Activated naive CD4-positive, alpha-beta T cell treated with anti-CD3 and anti-CD28 coated beads, Interleukin-2, amount 10 ng/mL, durations not matched to agents 5 hours and 36 hours (primary cell): Measurements from ENCODE around the gene ACBD4. TPM values are rescaled to one million over a fixed set of nuclear protein-coding genes. Genes with fewer than 3 reads are reported as not detected.

Source experiments
- microRNA-seq: library from miRNA; unstranded; fragments of <30 nt; microRNA quantifications from one replicate; pipeline ENCODE4 v1.2.0, GENCODE V29; 2022; ENCODE audit warnings: borderline microRNAs expressed, borderline replicate concordance
- total RNA-seq, 2 experiments: library from RNA; stranded (reverse); gene quantifications; one replicate each; pipeline ENCODE4 v1.2.3, GENCODE V29; 2021

The ACBD4 gene
- 10 to 100 TPM; 16.7 to 17.4 TPM for total RNA-seq

GRCh38 chr17:45135192-45135977, at the start of gene ACBD4:
ACBD4 (plus strand) TSS chr17:45135687; CDS start chr17:45136145, 458 bp downstream.

GRCh38 chr17:45132320-45132571, 3.2 kb upstream of the ACBD4 start, which contains the start of gene PLCD3:
PLCD3 (minus strand) TSS chr17:45132515; CDS start chr17:45132410, 105 bp downstream.

GRCh38 chr17:45148183-45149036, 12.9 kb downstream of the ACBD4 start, which contains the start of gene HEXIM1:
HEXIM1 (plus strand) TSS chr17:45148475; CDS start chr17:45149191, 716 bp downstream.

GRCh38 chr17:45161288-45162024, 26.0 kb downstream of the ACBD4 start, which contains the start of gene HEXIM2:
HEXIM2 (plus strand) TSS chr17:45161875; CDS start chr17:45162794, 919 bp downstream.

Small RNA genes lying within 50 kb of the gene (microRNA-seq; reads per million reads assigned to microRNA genes)
- gene MIR6784 = not detected

Other genes with a start within 250 kb of the ACBD4 start
- gene EFTUD2, start 236.2 kb upstream of the ACBD4 start, total RNA-seq = 100 to 1,000 TPM; 103 TPM
- gene GFAP, start 220.2 kb upstream of the ACBD4 start, total RNA-seq = not detected
- 10 to 100 TPM; 55.4 to 62.1 TPM for gene KIF18B, start 187.9 kb upstream of the ACBD4 start, total RNA-seq
- 1 to 10 TPM; 1.1 TPM for gene C1QL1, start 167.4 kb upstream of the ACBD4 start, total RNA-seq
- gene DCAKD, start 84.1 kb upstream of the ACBD4 start, total RNA-seq = 10 to 100 TPM; 28.7 to 28.9 TPM
- 100 to 1,000 TPM; 108 to 116 TPM for gene NMT1, start 74.4 kb upstream of the ACBD4 start, total RNA-seq
- gene PLCD3, start 3.2 kb upstream of the ACBD4 start, total RNA-seq = 1 to 10 TPM; 2.4 to 3.7 TPM
- 10 to 100 TPM; 28.3 to 29.5 TPM for gene HEXIM1, start 12.8 kb downstream of the ACBD4 start, total RNA-seq
- gene HEXIM2, start 26.2 kb downstream of the ACBD4 start, total RNA-seq = 1 to 10 TPM; 6.6 to 8.3 TPM
- gene FMNL1, start 86.2 kb downstream of the ACBD4 start, total RNA-seq = 100 to 1,000 TPM; 380 to 388 TPM
- under 1 TPM; 0.18 to 0.43 TPM for gene SPATA32, start 126.4 kb downstream of the ACBD4 start, total RNA-seq
- gene MAP3K14, start 181.3 kb downstream of the ACBD4 start, total RNA-seq = 10 to 100 TPM; 23.4 to 25.1 TPM